Thyroid gland (tissue), 4 donors: Measurements from ENCODE around the gene TMX4.

ENCODE experiments used
- POLR2A ChIP-seq, 2 donors: fragments of 450-650 bp; IDR thresholded peaks; one replicate each; pipeline ENCODE4 v1.6.1; 2017; ENCODE audit warnings: antibody characterized with exemption in 2 of 2, mild to moderate bottlenecking in 2 of 2, moderate library complexity in 1 of 2
- TF ChIP-seq, protein P1 (sequence below), 6 experiments: fragments of 200-600 bp in 3 of 6; fragments of 450-650 bp in 3 of 6; sonication (generic) in 3 of 6; IDR thresholded peaks; one replicate each; pipeline ENCODE4 v1.5.1; 2016 to 2019; ENCODE audit warnings: antibody characterized with exemption in 6 of 6, mild to moderate bottlenecking in 2 of 6, inconsistent platforms in 1 of 6, moderate library complexity in 1 of 6

DNA sequence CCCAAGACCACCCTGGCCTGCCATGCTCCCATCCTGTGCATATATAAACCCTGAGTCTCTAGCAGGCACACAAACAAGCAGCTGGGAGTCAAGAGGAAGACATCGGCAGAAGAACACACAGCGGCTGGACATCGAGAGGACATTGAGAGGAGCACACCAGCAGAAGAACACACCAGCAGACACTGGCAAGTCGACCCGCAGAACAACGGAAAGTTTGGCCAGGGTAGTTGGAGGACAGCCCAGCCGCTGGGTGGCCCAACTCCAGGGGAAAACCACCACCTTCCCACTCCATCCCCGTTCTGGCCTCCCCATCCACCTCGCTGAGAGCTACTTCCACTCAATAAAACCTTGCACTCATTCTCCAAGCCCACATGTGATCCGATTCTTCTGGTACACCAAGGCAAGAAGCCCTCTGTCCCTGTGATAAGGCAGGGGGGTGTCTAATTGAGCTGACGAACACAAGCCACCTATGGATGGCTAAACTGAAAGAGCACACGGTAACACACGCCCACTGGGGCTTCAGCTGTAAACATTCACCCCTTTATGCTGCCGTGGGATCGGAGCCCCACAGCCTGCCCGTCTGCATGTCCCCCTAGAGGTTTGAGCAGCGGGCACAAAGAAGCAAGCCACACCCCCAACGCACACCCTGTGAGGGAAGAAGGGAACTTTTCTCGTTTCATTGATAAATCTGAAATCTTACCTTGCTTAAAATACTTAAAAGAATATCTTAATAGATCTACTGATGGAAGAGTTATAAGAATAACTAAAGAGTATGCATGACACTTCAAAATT, 13.8 kb downstream of the TMX4 start:
- TF ChIP-seq, protein P1, sequence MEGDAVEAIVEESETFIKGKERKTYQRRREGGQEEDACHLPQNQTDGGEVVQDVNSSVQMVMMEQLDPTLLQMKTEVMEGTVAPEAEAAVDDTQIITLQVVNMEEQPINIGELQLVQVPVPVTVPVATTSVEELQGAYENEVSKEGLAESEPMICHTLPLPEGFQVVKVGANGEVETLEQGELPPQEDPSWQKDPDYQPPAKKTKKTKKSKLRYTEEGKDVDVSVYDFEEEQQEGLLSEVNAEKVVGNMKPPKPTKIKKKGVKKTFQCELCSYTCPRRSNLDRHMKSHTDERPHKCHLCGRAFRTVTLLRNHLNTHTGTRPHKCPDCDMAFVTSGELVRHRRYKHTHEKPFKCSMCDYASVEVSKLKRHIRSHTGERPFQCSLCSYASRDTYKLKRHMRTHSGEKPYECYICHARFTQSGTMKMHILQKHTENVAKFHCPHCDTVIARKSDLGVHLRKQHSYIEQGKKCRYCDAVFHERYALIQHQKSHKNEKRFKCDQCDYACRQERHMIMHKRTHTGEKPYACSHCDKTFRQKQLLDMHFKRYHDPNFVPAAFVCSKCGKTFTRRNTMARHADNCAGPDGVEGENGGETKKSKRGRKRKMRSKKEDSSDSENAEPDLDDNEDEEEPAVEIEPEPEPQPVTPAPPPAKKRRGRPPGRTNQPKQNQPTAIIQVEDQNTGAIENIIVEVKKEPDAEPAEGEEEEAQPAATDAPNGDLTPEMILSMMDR (IDR thresholded peaks at IDR 0.05) = no peak
- TF ChIP-seq POLR2A (IDR thresholded peaks at IDR 0.05) = no peak
